H1 (cell line): ENCODE measurements around the gene CAMTA1. TPM values are rescaled to one million over a fixed set of nuclear protein-coding genes. Genes with fewer than 3 reads are reported as not detected.

Experiments used
- BCL11A ChIP-seq, 2 experiments: IDR thresholded peaks; one replicate each; pipeline ENCODE4 v1.6.1; 2011; ENCODE audit warnings: low read depth in 2 of 2, low read length in 2 of 2, mild to moderate bottlenecking in 2 of 2
- CTBP2 ChIP-seq: IDR thresholded peaks from 2 replicates; pipeline ENCODE4 v1.7.0; 2011; ENCODE audit warnings: borderline replicate concordance, mild to moderate bottlenecking, moderate library complexity, mixed read lengths, low read length; ENCODE audit not compliant: insufficient read depth, insufficient read length
- TAF7 ChIP-seq: optimal IDR thresholded peaks from 2 replicates; pipeline ENCODE3; 2011; ENCODE audit warnings: low read depth, mild to moderate bottlenecking, inconsistent platforms, low read length, moderate library complexity, borderline replicate concordance
- TBP ChIP-seq: IDR thresholded peaks from 2 replicates; pipeline ENCODE4 v1.6.1; 2011; ENCODE audit warnings: low read depth, low read length, improper control_type of control experiment
- polyA plus RNA-seq, 7 experiments: library from polyadenylated mRNA; depleted of rRNA in 3 of 7; stranded (reverse) in 5 of 7; unstranded in 2 of 7; fragments of >200 nt in 5 of 7; fragments of 200-250 nt in 2 of 7; gene quantifications; 1 replicate in 5 of 7; 2 replicates in 1 of 7; 4 replicates in 1 of 7; pipeline versions ENCODE4 v1.2.1 to v1.2.3, GENCODE V29; 2011 to 2013; ENCODE audit warnings: missing spikeins in 2 of 7, mixed read lengths in 2 of 7
- total RNA-seq: library from RNA; stranded (reverse); fragmentation: NEBNext Ultra II Directional; extraction: Animal tissue kit (Norgen Biotek cat#: 25700); gene quantifications from 2 replicates; pipeline ENCODE4 v1.2.1, GENCODE V29; 2021

The CAMTA1 gene
- total and polyA plus RNA-seq, 2 of the 8 experiments (the other 6 are each of a cell fraction or from before 2014, with no cell fraction given): 65.0 to 119 TPM

DNA sequence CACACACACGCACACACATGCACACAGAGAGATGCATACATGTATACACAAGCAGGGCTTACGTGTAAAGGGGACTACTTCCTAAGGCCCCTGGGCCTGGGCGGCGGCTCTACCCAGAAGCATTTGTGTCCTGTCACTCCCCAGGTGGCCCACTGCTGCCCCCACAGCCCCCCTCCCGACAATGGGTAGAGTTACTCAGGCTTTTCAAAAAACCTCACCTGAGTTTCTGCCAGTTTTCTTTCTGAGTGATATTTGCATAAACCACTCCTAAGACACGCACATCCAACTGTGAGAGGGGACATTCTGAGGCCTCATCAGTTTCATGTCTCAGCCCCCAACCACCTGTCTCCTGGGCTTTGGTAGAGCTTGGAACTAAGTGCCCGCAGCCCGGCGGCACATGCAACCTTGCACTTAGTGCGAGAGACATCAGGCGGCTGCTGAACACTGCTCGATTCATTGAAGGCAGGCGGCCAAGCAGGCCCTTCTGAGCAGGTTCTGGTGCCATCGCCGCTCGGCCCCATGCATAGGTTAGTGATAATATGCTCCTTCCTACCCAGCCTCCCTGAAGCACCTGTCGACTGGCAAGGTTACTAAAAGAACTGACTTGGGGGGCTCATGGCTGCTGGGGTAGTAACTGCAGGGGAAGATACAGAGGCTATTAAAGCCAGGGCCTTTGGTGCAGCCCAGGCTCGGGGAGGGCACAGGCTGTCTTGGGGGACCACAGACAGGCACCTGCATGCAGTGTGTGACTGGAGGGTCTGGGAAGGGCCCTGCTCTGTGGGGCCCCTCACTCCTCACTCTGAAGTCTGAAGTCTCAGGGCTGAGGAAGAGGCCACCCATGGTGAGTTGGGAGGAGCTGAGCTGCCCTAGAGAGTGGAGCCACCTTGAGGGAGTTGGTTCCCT lies 621.6 kb downstream of the CAMTA1 start (continued):
- no peak for TF ChIP-seq TAF7
- no peak for TF ChIP-seq CTBP2
- TF ChIP-seq BCL11A (IDR thresholded peaks at IDR 0.05; ENCODE audit: low read depth in 2 of 2, low read length in 2 of 2): no peak
- TF ChIP-seq TBP: no peak
